Occipital lobe (tissue), 1 donor: ENCODE results near the gene SMIM45.
A peak's percentile ranks its signal among the peaks of the same experiment; 100 is the strongest.

Experiments used
- DNase-seq: peaks from one replicate; lab custom pipeline; 2025; lab: John Stamatoyannopoulos, UW

SMIM45 gene

GRCh38 chr22:41951898-41952474, at the start of gene SMIM45:
Gene SMIM45 (plus strand): TSS chr22:41952150.
- peak; percentile 86 for DNase-seq

- no peak for DNase-seq
Measured at GRCh38 chr22:41902932-41903421, 49.0 kb upstream of the SMIM45 start.

GRCh38 chr22:41904450-41905410, 47.2 kb upstream of the SMIM45 start:
- no peak for DNase-seq

GRCh38 chr22:41905411-41906202, 46.3 kb upstream of the SMIM45 start:
- DNase-seq: no peak

- DNase-seq: no peak
Measured at GRCh38 chr22:41906822-41907221, 45.1 kb upstream of the SMIM45 start.

- DNase-seq: no peak
Measured at GRCh38 chr22:41907436-41908401, 44.2 kb upstream of the SMIM45 start.

GRCh38 chr22:41908411-41909309, 43.3 kb upstream of the SMIM45 start:
- no peak for DNase-seq

- no peak for DNase-seq
Measured at GRCh38 chr22:41909310-41910049, 42.5 kb upstream of the SMIM45 start.

- no peak for DNase-seq
Measured at GRCh38 chr22:41910050-41911000, 41.6 kb upstream of the SMIM45 start.

- DNase-seq: no peak
Measured at GRCh38 chr22:41911001-41911611, 40.8 kb upstream of the SMIM45 start.

- no peak for DNase-seq
Measured at GRCh38 chr22:41912338-41913039, 39.5 kb upstream of the SMIM45 start.

- DNase-seq: no peak
Measured at GRCh38 chr22:41913040-41913719, 38.8 kb upstream of the SMIM45 start.

GRCh38 chr22:41913842-41914534, 38.0 kb upstream of the SMIM45 start:
- DNase-seq: no peak

- DNase-seq: no peak
Measured at GRCh38 chr22:41914611-41915034, 37.3 kb upstream of the SMIM45 start.

GRCh38 chr22:41915035-41915785, 36.7 kb upstream of the SMIM45 start, which contains the start of gene SHISA8:
Gene SHISA8 (minus strand): TSS chr22:41915074. CDS start chr22:41914667, 407 bp downstream.
- no peak for DNase-seq
